Left forelimb (tissue), 1 donor: ENCODE data around the gene ANXA6.

ENCODE experiments used
- DNase-seq: peaks from one replicate; pipeline ENCODE4 v3.0.0-alpha.2; 2018; ENCODE audit warnings: low spot score

The ANXA6 gene

DNA sequence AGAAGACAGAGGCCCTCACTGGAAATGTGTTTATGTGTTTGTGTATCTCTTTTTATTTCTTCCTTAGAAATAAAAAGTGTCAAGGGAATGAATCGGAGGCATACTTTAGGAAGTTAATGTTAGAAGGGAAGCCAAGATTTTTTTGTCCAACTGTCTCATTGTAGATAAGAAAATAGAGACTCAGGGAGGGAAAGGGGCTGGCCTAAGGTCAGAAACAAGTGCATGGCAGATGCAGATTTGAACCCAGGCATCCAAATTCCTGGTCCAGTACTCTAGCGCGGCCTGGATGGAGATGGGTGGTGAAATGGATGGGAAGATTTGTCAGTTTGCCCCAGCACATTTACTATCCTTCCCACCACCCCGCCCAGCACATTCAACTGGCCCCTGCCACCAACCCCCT lies 56.9 kb downstream of the ANXA6 start:
- no peak for DNase-seq

- DNase-seq: no peak
Observed at GRCh38 chr5:151098768-151099121, 58.8 kb downstream of the ANXA6 start.

DNA sequence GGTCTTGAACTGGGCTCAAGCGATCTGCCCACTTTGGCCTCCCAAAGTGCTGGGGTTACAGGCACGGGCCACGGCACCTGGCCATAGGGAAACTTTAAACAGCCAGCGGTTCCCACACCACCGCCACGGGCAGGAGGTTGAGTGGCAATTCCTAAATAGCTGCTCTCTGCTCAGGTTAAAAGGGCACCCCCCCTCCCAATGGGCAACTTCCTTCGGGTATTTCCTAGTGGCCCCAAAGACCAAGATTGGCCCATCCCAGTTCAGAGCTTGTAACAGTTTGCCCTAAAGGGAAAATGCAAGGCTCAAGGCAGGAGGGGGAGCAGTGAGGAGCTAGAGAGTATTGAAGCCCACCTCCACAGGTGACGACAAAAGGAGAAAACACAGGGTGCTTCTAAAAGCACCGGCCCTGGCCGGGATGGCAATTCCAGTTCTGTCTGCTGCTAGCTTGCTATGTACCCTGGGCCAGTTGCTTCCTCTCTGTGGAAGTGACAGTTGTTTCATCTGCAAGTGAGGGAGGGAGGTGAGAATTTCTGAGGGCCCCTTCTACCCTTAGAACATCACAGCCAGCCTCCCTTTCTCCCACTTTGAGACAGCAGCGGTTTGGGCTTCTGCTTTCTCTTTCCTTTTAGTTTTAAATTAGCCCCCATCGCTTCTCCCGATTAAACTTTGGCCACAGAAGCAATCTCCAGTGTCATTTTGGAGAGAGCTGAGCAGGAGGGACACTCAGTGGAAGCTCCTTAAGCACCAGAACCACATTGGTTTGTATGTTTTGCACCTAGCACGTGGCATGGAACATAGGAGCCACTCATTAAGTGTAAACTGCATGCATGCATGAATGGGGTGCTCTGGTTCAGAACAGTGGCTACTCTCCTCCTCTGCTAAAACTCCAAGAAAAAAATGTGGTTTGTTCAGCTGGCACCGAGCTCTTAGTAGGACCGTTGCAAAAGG lies 59.5 kb downstream of the ANXA6 start:
- no peak for DNase-seq

GRCh38 chr5:151097061-151097460 lies 60.5 kb downstream of the ANXA6 start:
- no peak for DNase-seq

DNA sequence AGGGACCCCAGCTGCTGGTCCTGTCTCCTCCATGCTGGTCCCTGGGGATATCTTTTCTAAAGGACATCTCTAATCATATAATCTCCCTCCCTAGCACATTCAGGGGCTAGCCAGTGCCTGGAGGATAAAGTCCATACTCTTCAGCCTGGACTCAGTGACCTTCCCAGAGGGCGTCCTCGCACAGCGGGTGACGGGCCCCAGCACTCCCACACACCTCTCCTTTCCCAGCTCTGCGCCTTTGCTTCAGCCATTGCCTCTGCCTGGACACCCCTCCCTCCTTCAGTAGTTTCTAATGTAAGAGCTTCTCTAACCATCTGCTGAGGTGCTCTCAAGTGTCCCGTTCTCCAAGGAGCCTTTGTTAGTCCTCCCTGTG lies 61.6 kb downstream of the ANXA6 start:
- no peak for DNase-seq

- DNase-seq: no peak
Observed at GRCh38 chr5:151095341-151096000, 62.1 kb downstream of the ANXA6 start.

DNA sequence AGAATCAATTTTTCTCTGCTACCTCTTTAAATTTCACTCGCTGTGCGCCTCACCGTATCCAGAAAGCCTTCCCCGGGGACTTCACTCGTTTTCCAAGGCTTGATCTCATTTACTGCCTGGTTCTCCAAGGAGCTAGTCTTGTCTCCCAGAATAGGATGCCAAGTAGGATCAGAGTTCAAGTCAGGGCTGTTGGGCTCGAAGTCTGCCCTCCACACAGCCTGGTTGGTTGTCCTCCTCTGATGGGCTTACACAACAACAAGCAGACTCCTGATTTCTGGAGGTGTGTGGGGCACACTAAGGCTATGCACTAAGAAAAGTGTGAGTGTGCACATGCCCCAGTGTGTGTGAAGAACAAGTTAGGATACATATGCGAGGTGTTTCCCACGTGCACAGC lies 62.7 kb downstream of the ANXA6 start:
- DNase-seq: no peak

- DNase-seq: no peak
Observed at GRCh38 chr5:151094030-151094851, 63.3 kb downstream of the ANXA6 start.

DNA sequence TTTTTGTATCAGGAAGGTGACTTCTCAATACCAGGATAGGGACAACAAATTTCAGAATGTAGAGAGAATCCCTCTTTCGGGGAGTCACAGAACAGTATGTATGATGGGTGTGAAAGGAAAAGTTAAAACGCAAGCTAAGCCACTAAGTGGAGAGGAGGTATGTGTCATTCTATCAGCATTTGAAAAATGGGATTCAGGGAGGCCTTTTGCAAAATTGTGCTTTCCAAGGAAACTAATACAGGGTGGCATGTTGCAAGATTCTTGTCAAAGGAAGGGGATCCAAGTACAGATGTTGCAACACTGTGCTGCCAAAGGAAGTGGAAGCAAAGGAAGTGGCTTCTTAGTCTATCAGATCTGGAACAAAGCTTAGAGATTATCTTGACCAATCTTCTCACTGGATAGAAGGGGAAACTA lies 64.1 kb downstream of the ANXA6 start:
- DNase-seq: no peak

DNA sequence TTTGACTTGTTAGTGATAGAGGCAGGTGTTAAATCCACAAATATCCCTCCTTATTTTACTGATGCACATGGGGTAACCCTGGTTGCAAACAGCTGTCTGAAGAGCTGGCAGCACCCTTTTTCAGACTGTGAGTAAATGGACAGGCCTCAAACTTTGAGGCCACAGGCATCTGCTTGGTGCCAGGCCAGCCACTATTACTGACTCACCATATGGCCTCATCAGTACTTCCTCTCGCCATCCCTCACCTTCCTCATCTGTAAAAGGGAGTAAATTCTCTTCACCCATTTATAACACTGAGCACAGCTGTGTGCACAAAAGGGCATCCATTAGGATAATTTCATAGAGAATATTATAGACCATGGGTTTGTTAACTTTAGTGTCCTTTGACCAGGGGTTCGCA lies 64.8 kb downstream of the ANXA6 start:
- no peak for DNase-seq

GRCh38 chr5:151089726-151090125 lies 67.9 kb downstream of the ANXA6 start:
- no peak for DNase-seq

DNA sequence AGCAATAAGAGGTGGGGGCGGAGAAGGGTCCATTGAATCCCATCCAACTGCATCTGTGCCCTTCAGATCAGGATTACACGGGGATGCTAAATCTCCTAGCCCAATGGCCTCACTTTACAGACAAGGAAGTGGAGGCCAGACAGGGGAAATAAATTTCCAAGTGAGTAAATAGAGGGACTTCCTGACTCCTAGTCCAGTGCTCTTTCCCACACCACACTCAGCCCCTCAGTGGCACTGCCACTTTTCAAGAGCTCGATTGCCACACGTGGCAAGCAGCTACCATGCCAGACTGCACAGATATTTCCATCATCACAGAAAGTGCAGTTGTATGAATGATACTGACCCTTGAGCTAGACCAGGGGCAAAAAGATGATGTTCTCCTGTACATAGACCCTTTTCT lies 68.6 kb downstream of the ANXA6 start:
- DNase-seq: no peak

DNA sequence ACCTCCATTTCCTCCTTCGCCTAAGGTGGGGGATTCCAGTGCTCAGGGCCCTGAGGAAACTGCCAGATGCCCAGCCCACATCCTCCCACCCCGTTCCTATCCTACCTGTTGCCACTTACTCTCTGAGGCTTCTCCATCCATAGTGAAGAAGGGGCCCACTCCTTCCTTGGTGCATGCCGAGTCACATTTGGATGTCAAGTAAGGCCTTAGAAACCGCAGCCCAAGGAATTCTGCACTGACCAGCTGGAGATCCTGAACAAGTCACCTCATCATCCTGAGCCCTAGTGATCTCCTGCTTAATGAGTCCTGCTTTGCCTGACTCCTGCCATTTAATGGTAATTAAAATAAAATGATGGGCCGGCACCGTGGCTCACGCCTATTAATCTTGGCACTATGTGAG lies 70.1 kb downstream of the ANXA6 start:
- DNase-seq: no peak

DNA sequence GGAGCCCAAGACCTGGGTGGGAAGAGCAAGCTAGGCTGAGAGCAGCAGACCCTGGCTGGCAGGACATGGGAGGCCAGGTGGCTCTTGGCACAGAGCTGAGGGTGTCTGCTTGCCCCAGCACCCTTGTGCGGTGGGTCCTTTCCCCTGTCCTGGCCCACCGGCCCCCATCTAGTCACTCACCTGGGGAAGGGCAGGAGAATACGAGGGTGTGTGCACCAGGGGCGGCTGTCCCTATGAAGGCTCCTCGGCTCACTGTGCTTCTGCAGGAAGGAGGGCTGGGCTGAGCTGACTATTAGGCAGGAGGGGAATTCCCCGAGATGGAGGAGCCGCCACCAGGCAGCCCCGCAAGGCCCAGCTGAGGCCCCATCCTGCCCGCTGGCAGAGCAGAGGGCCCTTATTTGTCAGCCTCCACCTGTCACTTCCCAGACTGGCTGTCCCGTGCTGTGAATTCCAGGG lies 70.6 kb downstream of the ANXA6 start:
- DNase-seq: no peak

- no peak for DNase-seq
Observed at GRCh38 chr5:151086192-151086869, 71.2 kb downstream of the ANXA6 start.

DNA sequence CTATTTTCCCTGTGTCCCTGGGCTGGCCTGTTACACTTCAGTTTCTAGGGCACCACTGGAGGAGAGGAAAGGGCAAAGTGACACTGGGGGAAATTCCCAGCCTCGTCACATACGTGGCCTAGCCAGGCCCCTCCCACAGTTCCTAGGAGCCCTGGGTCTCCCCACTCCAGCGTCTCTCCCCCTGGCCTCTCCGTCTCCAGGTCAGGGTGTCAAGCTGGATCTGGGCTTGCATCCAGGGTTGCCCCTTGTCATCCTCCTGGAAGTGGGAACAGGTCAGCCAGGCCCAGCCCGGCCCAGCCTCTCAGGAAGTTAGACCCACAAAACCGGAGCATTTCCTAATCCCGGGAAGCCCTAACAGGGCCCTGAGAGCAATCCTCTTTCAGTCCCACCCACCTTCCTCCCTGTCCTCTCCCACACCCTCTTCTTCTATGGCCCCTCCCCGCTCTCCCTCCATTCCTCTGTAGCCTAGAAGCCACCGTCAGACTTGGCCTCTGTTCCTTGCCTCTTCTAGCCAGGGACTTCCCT lies 72.0 kb downstream of the ANXA6 start:
- no peak for DNase-seq

DNA sequence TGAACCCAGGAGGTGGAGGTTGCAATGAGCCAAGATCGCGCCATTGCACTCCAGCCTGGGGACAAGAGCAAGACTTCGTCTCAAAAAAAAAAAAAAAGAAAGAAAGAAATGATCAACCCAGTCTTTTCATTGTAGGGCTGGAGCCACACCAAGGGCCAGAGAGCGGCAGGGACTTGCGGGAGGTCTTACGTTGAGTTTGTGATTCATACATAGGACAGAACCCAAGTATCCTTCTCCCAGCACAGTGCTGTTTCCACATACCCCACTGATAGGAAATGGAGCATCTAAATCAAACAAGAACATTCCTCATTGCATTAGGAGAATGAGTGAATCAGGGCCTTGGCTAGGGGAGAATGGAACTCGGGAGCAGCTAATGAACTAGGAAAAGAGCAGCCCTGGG lies 73.2 kb downstream of the ANXA6 start:
- DNase-seq: no peak

DNA sequence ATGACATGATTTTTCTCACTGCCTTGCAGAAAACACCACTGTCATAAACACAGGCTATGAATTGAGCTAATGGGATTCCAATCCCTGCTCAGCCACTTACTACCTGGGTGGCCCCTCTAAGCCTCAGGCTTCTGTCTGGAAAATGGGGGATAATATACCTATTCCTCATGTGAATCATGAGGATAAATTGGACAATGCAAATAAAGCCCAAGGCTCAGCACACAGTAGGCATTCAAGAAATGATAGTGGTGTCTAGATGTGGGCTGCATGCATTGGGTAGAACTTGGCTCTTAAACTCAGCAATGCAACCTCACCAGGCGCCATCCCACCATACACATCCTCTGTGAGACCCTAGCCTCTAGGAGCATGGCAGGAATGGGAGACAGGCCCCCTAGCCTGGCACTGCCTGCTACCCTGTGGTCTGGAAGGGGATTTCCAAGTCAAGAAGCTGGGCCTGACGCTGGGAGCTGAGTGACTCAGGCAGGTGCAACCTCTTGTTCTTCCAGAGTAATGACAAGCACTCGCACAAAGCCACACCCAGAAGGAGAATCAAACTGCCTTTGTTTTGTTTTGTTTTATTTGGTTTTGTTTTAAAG lies 74.4 kb downstream of the ANXA6 start:
- no peak for DNase-seq

- no peak for DNase-seq
Observed at GRCh38 chr5:151082282-151082902, 75.2 kb downstream of the ANXA6 start.

GRCh38 chr5:151081431-151082281 lies 75.9 kb downstream of the ANXA6 start:
- no peak for DNase-seq
